Dedifferentiated amniotic fluid mesenchymal stem cell (primary cell): Measurements from ENCODE around the gene EXTL1.

Experiments used
- DNase-seq: peaks from one replicate; pipeline ENCODE4 v3.0.0-alpha.2; 2016; ENCODE audit errors: extremely low spot score

EXTL1 gene

GRCh38 chr1:26023009-26023408 is 1.4 kb downstream of the EXTL1 start:
- DNase-seq, result no peak

- peak; percentile 59 for DNase-seq
Observed at GRCh38 chr1:26023826-26024225, 2.3 kb downstream of the EXTL1 start.

- DNase-seq, result no peak
Observed at GRCh38 chr1:26025060-26025459, 3.5 kb downstream of the EXTL1 start.

GRCh38 chr1:26025517-26025916 is 3.9 kb downstream of the EXTL1 start:
- no peak for DNase-seq

- no peak for DNase-seq
Observed at GRCh38 chr1:26027716-26028489, 6.3 kb downstream of the EXTL1 start.

DNA sequence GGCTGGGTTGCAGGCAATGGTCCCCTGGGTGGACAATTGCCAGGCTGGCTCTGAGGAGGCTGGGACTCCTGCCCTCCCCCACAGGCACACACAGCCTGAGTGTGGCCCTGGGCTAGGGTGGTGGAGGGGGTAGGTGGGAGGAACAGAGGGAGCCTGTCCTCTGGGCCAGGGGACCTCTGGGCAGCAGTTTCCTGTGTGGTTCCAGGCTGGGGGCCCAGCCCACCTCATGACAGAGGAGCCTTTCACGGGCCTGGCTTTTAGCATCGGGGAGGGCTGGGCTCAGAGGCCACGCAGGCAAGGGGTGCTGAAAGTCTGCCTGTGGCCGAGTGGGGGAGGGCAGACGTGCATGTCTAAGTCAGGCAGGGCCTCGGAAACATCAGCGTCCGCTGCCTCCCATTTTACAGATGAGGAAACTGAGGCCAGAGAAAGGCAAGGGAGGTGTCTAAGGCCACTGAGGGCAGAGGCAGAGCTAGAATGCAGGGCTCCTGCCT is 7.0 kb downstream of the EXTL1 start:
- no peak for DNase-seq

DNA sequence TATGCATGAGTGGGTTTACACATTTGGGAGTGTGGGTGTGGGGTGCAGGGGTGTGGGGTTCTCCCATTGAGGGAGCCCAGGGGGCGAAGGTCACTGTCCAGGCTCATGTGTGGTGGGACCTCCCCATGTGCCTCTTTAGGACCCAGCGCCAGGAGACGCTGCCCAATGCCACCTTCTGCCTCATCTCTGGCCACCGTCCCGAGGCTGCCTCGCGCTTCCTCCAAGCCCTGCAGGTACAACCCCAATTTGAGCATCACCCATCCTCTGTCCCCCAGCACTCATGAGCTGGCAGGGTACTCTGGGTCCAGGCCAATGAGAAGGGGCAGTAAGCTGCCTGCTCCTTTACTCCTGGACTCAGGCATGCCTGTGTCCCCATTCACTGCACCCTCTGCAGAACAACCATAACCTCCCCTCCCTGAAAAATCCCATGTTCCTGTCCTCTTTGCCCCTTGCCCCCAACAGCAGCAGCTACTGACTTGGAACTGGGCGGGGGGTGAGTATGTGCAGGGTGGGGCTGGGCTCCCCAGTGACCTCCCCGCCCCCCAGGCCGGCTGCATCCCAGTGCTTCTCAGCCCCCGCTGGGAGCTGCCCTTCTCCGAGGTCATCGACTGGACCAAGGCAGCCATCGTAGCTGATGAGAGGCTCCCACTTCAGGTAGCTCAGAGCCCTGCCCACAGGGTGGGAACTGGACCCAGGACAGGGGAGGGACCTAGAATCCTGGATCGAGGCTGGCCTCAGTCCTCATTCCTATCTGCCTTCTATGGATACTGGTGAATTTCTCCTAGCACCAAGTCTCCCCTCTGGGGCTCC is 7.7 kb downstream of the EXTL1 start:
- no peak for DNase-seq

- DNase-seq, result no peak
Observed at GRCh38 chr1:26029864-26030481, 8.4 kb downstream of the EXTL1 start.

- no peak for DNase-seq
Observed at GRCh38 chr1:26031196-26031595, 9.6 kb downstream of the EXTL1 start.

GRCh38 chr1:26031611-26032220 is 10.1 kb downstream of the EXTL1 start:
- DNase-seq, result peak; percentile 62

- no peak for DNase-seq
Observed at GRCh38 chr1:26032656-26033357, 11.2 kb downstream of the EXTL1 start.

GRCh38 chr1:26034504-26035202 is 13.1 kb downstream of the EXTL1 start:
- no peak for DNase-seq

- peak; percentile 88 for DNase-seq
Observed at GRCh38 chr1:26035203-26035958, 13.8 kb downstream of the EXTL1 start.

DNA sequence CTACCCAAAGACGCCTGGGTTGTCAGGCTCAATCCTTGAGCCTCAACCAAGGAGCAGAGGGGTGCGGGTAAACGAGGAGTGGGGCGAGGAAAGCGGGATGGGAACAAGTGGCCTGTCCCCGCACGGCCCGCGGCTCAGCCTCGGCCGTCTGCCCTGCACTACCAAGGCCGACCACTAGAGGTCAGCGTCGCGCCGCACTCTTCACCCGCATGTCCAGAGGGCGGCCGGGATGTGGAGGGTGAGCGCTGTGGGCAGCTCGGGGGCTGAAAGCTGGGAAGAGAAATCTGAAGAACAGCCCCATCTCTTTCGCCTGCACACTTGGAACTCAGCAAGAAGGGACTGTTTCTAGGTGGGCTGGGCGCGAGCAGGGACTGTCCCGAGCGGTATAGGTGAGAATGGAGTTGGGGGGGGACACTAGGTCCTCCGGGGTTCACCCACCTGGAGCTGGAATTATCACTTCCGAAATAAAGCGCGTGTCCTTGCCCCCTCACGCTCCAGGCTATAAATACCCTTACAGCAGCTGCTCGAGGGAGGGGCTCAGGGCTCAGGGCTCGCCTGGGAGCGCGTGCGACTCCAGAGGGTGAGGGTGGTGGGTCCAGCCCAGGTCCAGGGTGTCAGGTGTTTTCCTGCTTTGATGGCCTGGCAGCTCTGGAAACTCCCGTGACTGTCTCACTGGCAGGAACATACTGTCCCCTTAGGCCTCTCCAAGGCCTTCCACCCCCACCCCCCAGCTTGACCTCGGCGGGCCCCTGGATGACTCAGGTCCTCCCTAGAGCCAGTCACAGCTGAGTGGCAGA is 14.6 kb downstream of the EXTL1 start:
- DNase-seq, result peak; percentile 43

DNA sequence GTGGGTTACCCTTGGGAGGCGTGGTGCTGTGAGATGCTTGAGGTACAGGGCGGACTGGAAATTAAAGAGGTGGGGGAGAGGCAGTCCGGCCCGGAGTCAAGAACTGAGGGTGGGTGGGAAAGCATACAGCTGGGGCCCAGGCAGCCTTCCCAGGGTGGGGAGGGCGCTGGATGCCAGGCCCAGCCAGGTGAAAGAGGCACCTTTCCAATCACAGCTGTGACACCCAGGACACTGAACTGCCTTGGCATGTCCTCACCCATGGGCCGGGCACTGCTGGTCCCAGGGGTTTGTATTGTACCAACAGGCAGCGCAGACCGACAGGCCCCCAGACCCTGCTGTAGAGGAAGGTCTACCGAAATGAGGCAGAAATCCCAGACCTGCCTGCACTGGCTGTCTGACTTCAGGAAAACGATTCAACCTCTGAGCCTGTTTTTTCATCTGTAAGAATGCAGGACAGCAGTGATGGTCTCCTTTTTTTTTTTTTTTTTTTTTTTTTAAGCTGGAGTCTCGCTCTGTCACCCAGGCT is 15.2 kb downstream of the EXTL1 start:
- DNase-seq, result no peak

DNA sequence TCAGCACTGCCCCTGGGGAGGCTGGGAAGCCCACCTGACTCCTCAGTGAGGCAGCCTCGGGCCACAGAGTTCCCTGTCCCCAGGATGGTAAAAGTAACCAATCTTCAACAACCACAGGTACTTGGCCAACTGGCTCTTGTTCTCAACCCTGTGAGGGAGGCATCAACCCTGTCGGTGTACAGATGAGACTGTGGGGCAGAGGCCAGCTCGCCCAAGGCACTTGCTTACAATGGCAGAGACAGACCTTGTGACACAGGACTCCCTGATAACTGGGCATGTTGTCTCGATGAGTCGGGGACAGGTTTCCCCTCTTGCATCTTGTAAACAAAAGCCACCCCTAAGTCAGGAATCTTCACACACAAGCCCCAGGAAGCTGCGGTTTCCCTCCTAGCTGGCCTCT is 16.3 kb downstream of the EXTL1 start:
- DNase-seq, result no peak

- DNase-seq, result no peak
Observed at GRCh38 chr1:26038477-26038876, 16.9 kb downstream of the EXTL1 start.

DNA sequence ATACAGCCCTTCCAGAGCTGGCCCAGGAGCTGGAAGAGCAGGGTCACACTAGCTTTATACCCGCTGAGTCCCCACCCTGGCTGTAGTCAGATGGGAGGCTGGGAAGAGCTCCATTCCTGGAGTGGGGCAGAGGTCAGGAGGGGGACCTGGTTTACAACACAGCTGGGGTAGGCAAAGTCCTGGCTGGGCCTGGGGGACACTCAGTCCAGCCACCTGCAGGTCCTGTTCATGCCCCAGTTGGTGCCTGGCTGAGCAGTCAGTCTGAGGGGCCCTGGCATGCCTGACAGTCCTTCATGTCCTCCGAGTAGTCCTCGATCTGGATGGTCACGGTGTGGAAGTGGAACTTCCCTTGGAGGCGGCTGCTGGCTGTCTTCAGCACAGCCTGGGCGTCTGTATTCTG is 17.3 kb downstream of the EXTL1 start:
- no peak for DNase-seq

GRCh38 chr1:26041401-26041800 is 19.8 kb downstream of the EXTL1 start:
- DNase-seq, result no peak
